Measurements from ENCODE around the gene WDR33. TPM values are rescaled to one million over a fixed set of nuclear protein-coding genes. Genes with fewer than 3 reads are reported as not detected.

WDR33 gene
- total RNA-seq = 83.0 and 93.0 TPM in 2 replicates

GRCh38 chr2:127810619-127811396, at the start of gene WDR33:
Gene WDR33 (minus strand): TSS chr2:127811171. CDS start chr2:127770981, 40,190 bp downstream.
- POLR2A ChIA-PET = interaction anchor here (0.6 to 2.7 kb wide), 11 partner anchors 10 to 468 kb away, joined by 3 to 21 read pairs (median 3); partner anchors contain the start of genes POLR2D and SFT2D3
- intact Hi-C loops (cut with micrococcal nuclease) = loop anchor here (1.0 to 10.0 kb wide), 9 partner anchors 13 to 422 kb away; partner anchors contain the start of genes IWS1, POLR2D and SAP130
- peak; percentile 88 for DNase-seq
- H3K9me3 Mint-ChIP-seq = no peaks in the 10 kb centered on the region
- no peak for TF ChIP-seq CTCF (IDR thresholded peaks at IDR 0.05)
- peak; percentile 96 for ATAC-seq (ENCODE audit: low read depth)
- peak within 1 kb of the TSS; percentile 99 for H3K27ac Mint-ChIP-seq
- H3K4me3 Mint-ChIP-seq = peak within 1 kb of the TSS; percentile 89
- peaks cover 56% of the 10 kb centered on the region for H3K4me1 Mint-ChIP-seq
- no peaks in the 10 kb centered on the region for H3K27me3 Mint-ChIP-seq
- CTCF ChIA-PET = interaction anchor here (0.9 to 2.3 kb wide), 4 partner anchors 19 to 219 kb away, joined by 3 to 10 read pairs (median 4); no protein-coding TSS in a partner anchor
- H3K36me3 Mint-ChIP-seq (ENCODE audit: low read depth) = peaks cover 28% of the 10 kb centered on the region

- ChIA-PET POLR2A (interaction anchor here (0.6 to 2.1 kb wide), 3 partner anchors 48 to 158 kb away, joined by 3 to 12 read pairs (median 3); partner anchors contain the start of gene SFT2D3), CTCF (interaction anchor here (1.0 kb wide), 1 partner anchor 269 kb away, joined by 4 read pairs; no protein-coding TSS in a partner anchor)
- no peaks in the 10 kb centered on the region for H3K27me3 Mint-ChIP-seq
- H3K9me3 Mint-ChIP-seq = no peaks in the 10 kb centered on the region
- no peak for TF ChIP-seq CTCF (IDR thresholded peaks at IDR 0.05)
- intact Hi-C loops (cut with micrococcal nuclease) = no loop called here
- ATAC-seq (ENCODE audit: low read depth) (no peak), DNase-seq (no peak)
- peaks cover 27% of the 10 kb centered on the region for H3K36me3 Mint-ChIP-seq (ENCODE audit: low read depth)
- peaks cover 29% of the 10 kb centered on the region for H3K4me1 Mint-ChIP-seq
- no peak overlapping the region for H3K4me3 Mint-ChIP-seq
- no peak overlapping the region for H3K27ac Mint-ChIP-seq
Observed at GRCh38 chr2:127860130-127860529, 49.2 kb upstream of the WDR33 start.

GRCh38 chr2:127859712-127860085, 48.7 kb upstream of the WDR33 start:
- intact Hi-C loops (cut with micrococcal nuclease) = loop anchor here (2.0 to 10.0 kb wide), 4 partner anchors 62 to 565 kb away; partner anchors contain the start of gene ERCC3
- TF ChIP-seq CTCF (IDR thresholded peaks at IDR 0.05) = no peak
- Mint-ChIP-seq H3K9me3 (no peaks in the 10 kb centered on the region), H3K4me1 (peaks cover 33% of the 10 kb centered on the region), H3K4me3 (peak overlapping the region; percentile 80), H3K36me3 (ENCODE audit: low read depth) (peaks cover 24% of the 10 kb centered on the region), H3K27ac (no peak overlapping the region), H3K27me3 (no peaks in the 10 kb centered on the region)
- ChIA-PET CTCF (interaction anchor here (1.0 kb wide), 1 partner anchor 268 kb away, joined by 4 read pairs; no protein-coding TSS in a partner anchor), POLR2A (interaction anchor here (0.6 to 2.1 kb wide), 4 partner anchors 26 to 158 kb away, joined by 3 to 12 read pairs (median 4); partner anchors contain the start of gene SFT2D3)
- DNase-seq = peak; percentile 45
- peak; percentile 38 for ATAC-seq (ENCODE audit: low read depth)

- Mint-ChIP-seq H3K4me3 (peak overlapping the region; percentile 88), H3K27ac (peak overlapping the region; percentile 64), H3K9me3 (no peaks in the 10 kb centered on the region), H3K36me3 (ENCODE audit: low read depth) (peaks cover 21% of the 10 kb centered on the region), H3K27me3 (no peaks in the 10 kb centered on the region), H3K4me1 (peaks cover 42% of the 10 kb centered on the region)
- POLR2A ChIA-PET = interaction anchor here (0.5 to 1.7 kb wide), 9 partner anchors 9 to 266 kb away, joined by 3 to 8 read pairs (median 5); partner anchors contain the start of genes SFT2D3 and WDR33
- DNase-seq (no peak), ATAC-seq (ENCODE audit: low read depth) (no peak)
- CTCF ChIA-PET = interaction anchor here (1.0 to 2.1 kb wide), 3 partner anchors 12 to 266 kb away, joined by 3 to 6 read pairs (median 3); partner anchors contain the start of gene WDR33
- intact Hi-C loops (cut with micrococcal nuclease) = loop anchor here (1.0 to 10.0 kb wide), 4 partner anchors 60 to 563 kb away; partner anchors contain the start of gene ERCC3
- no peak for TF ChIP-seq CTCF (IDR thresholded peaks at IDR 0.05)
Observed at GRCh38 chr2:127857265-127857808, 46.4 kb upstream of the WDR33 start.
